Rectal smooth muscle tissue (tissue), 1 donor: Measurements from ENCODE around the gene TFF1.

Source experiments
- H3K27ac ChIP-seq: one replicate; pipeline ENCODE4 v1.7.0; 2013; ENCODE audit warnings: low read depth, low read length, inconsistent platforms
- H3K27me3 ChIP-seq: one replicate; pipeline ENCODE4 v1.7.0; 2013; ENCODE audit warnings: low read length; ENCODE audit not compliant: control insufficient read depth, insufficient read depth
- H3K36me3 ChIP-seq: one replicate; pipeline ENCODE4 v1.7.0; 2013; ENCODE audit warnings: low read length; ENCODE audit not compliant: control insufficient read depth, insufficient read depth
- H3K4me1 ChIP-seq: one replicate; pipeline ENCODE4 v1.7.0; 2013; ENCODE audit warnings: low read length; ENCODE audit not compliant: control insufficient read depth, insufficient read depth
- H3K4me3 ChIP-seq: one replicate; pipeline ENCODE4 v1.7.0; 2013; ENCODE audit warnings: low read length
- H3K9ac ChIP-seq: one replicate; pipeline ENCODE4 v1.7.0; 2013; ENCODE audit warnings: low read length

Gene TFF1

GRCh38 chr21:42385619-42386018 is 19.3 kb upstream of the TFF1 start:
- Histone ChIP-seq H3K9ac (no peak overlapping the region), H3K27ac (no peak overlapping the region), H3K4me3 (no peak overlapping the region), H3K4me1 (no peaks in the 10 kb centered on the region), H3K36me3 (no peaks in the 10 kb centered on the region), H3K27me3 (no peaks in the 10 kb centered on the region)

- Histone ChIP-seq H3K27ac (no peak overlapping the region), H3K4me3 (no peak overlapping the region), H3K4me1 (no peaks in the 10 kb centered on the region), H3K27me3 (no peaks in the 10 kb centered on the region), H3K9ac (no peak overlapping the region), H3K36me3 (no peaks in the 10 kb centered on the region)
Observed at GRCh38 chr21:42384989-42385388, 18.7 kb upstream of the TFF1 start.

GRCh38 chr21:42384156-42384945 is 18.0 kb upstream of the TFF1 start:
- Histone ChIP-seq H3K9ac (no peak overlapping the region), H3K4me1 (no peaks in the 10 kb centered on the region), H3K36me3 (no peaks in the 10 kb centered on the region), H3K27ac (no peak overlapping the region), H3K4me3 (no peak overlapping the region), H3K27me3 (no peaks in the 10 kb centered on the region)

- Histone ChIP-seq H3K36me3 (no peaks in the 10 kb centered on the region), H3K4me3 (no peak overlapping the region), H3K27me3 (no peaks in the 10 kb centered on the region), H3K9ac (no peak overlapping the region), H3K4me1 (no peaks in the 10 kb centered on the region), H3K27ac (no peak overlapping the region)
Observed at GRCh38 chr21:42383331-42383730, 17.0 kb upstream of the TFF1 start.

- Histone ChIP-seq H3K4me1 (no peaks in the 10 kb centered on the region), H3K4me3 (no peak overlapping the region), H3K9ac (no peak overlapping the region), H3K36me3 (no peaks in the 10 kb centered on the region), H3K27me3 (no peaks in the 10 kb centered on the region), H3K27ac (no peak overlapping the region)
Observed at GRCh38 chr21:42382915-42383314, 16.6 kb upstream of the TFF1 start.

GRCh38 chr21:42381347-42381984 is 15.1 kb upstream of the TFF1 start:
- Histone ChIP-seq H3K36me3 (no peaks in the 10 kb centered on the region), H3K4me1 (no peaks in the 10 kb centered on the region), H3K27ac (no peak overlapping the region), H3K4me3 (no peak overlapping the region), H3K9ac (no peak overlapping the region), H3K27me3 (no peaks in the 10 kb centered on the region)

- H3K9ac ChIP-seq, result no peak overlapping the region
- H3K27me3 ChIP-seq, result peaks cover 4% of the 10 kb centered on the region
- H3K36me3 ChIP-seq, result no peaks in the 10 kb centered on the region
- no peaks in the 10 kb centered on the region for H3K4me1 ChIP-seq
- H3K4me3 ChIP-seq, result no peak overlapping the region
- no peak overlapping the region for H3K27ac ChIP-seq
Observed at GRCh38 chr21:42379426-42380215, 13.3 kb upstream of the TFF1 start.

GRCh38 chr21:42378418-42378817 is 12.1 kb upstream of the TFF1 start:
- H3K9ac ChIP-seq, result no peak overlapping the region

GRCh38 chr21:42377951-42378340 is 11.6 kb upstream of the TFF1 start:
- no peak overlapping the region for H3K27ac ChIP-seq
- H3K4me1 ChIP-seq, result no peaks in the 10 kb centered on the region
- no peaks in the 10 kb centered on the region for H3K36me3 ChIP-seq
- no peak overlapping the region for H3K4me3 ChIP-seq
- peaks cover 4% of the 10 kb centered on the region for H3K27me3 ChIP-seq
- H3K9ac ChIP-seq, result no peak overlapping the region

More at GRCh38 chr21:42378418-42378817, 12.1 kb upstream of the TFF1 start:
- no peak overlapping the region for H3K4me3 ChIP-seq
- H3K4me1 ChIP-seq, result no peaks in the 10 kb centered on the region
- peaks cover 4% of the 10 kb centered on the region for H3K27me3 ChIP-seq
- no peak overlapping the region for H3K27ac ChIP-seq
- H3K36me3 ChIP-seq, result no peaks in the 10 kb centered on the region

- Histone ChIP-seq H3K36me3 (no peaks in the 10 kb centered on the region), H3K9ac (no peak overlapping the region), H3K4me1 (no peaks in the 10 kb centered on the region), H3K4me3 (no peak overlapping the region), H3K27ac (no peak overlapping the region), H3K27me3 (peaks cover 4% of the 10 kb centered on the region)
Observed at GRCh38 chr21:42377211-42377950, 11.0 kb upstream of the TFF1 start.

GRCh38 chr21:42376338-42376982 is 10.1 kb upstream of the TFF1 start:
- Histone ChIP-seq H3K36me3 (no peaks in the 10 kb centered on the region), H3K9ac (no peak overlapping the region), H3K4me3 (no peak overlapping the region), H3K27me3 (peaks cover 4% of the 10 kb centered on the region), H3K27ac (no peak overlapping the region), H3K4me1 (no peaks in the 10 kb centered on the region)

GRCh38 chr21:42375966-42376337 is 9.6 kb upstream of the TFF1 start:
- Histone ChIP-seq H3K9ac (no peak overlapping the region), H3K27ac (no peak overlapping the region), H3K36me3 (no peaks in the 10 kb centered on the region), H3K27me3 (peaks cover 4% of the 10 kb centered on the region), H3K4me3 (no peak overlapping the region), H3K4me1 (no peaks in the 10 kb centered on the region)
